Activated CD4-positive, alpha-beta T cell treated with anti-CD3 and anti-CD28 coated beads, Interleukin-2, amount 10 ng/mL, durations not matched to agents 24 days and 14 days (primary cell): ENCODE data around the gene DDIT4. TPM values are rescaled to one million over a fixed set of nuclear protein-coding genes. Genes with fewer than 3 reads are reported as not detected.
"Not testable (repeated sequence)": the region's sequence is repeated elsewhere in the genome, so short reads cannot be mapped to it uniquely, and the experiment has no call there.

Source experiments
- DNase-seq: peaks from one replicate; pipeline ENCODE4 v3.0.0; 2022
- H3K27ac Mint-ChIP-seq: one replicate; pipeline ENCODE4 v1.8.0; 2022; ENCODE audit warnings: mild to moderate bottlenecking, mixed read lengths
- H3K27me3 Mint-ChIP-seq: one replicate; pipeline ENCODE4 v1.8.0; 2022; ENCODE audit warnings: mixed read lengths
- H3K36me3 Mint-ChIP-seq: one replicate; pipeline ENCODE4 v1.8.0; 2022; ENCODE audit warnings: low read depth, mild to moderate bottlenecking, mixed read lengths
- H3K4me1 Mint-ChIP-seq: one replicate; pipeline ENCODE4 v1.8.0; 2021; ENCODE audit warnings: mixed read lengths
- H3K4me3 Mint-ChIP-seq: one replicate; pipeline ENCODE4 v1.8.0; 2022; ENCODE audit warnings: mild to moderate bottlenecking, moderate library complexity, mixed read lengths
- H3K9me3 Mint-ChIP-seq: one replicate; pipeline ENCODE4 v1.8.0; 2021; ENCODE audit warnings: mixed read lengths
- intact Hi-C: fragments of 100-400 bp; cut with micrococcal nuclease; formaldehyde crosslinking; loops from one replicate; pipeline ENCODE4 v1.15.1; 2023
- total RNA-seq: library from RNA; stranded (reverse); gene quantifications from 2 replicates; pipeline ENCODE4 v1.2.3, GENCODE V29; 2022

The DDIT4 gene
- total RNA-seq, 1 donor from 2014 or later = 271 TPM

DNA sequence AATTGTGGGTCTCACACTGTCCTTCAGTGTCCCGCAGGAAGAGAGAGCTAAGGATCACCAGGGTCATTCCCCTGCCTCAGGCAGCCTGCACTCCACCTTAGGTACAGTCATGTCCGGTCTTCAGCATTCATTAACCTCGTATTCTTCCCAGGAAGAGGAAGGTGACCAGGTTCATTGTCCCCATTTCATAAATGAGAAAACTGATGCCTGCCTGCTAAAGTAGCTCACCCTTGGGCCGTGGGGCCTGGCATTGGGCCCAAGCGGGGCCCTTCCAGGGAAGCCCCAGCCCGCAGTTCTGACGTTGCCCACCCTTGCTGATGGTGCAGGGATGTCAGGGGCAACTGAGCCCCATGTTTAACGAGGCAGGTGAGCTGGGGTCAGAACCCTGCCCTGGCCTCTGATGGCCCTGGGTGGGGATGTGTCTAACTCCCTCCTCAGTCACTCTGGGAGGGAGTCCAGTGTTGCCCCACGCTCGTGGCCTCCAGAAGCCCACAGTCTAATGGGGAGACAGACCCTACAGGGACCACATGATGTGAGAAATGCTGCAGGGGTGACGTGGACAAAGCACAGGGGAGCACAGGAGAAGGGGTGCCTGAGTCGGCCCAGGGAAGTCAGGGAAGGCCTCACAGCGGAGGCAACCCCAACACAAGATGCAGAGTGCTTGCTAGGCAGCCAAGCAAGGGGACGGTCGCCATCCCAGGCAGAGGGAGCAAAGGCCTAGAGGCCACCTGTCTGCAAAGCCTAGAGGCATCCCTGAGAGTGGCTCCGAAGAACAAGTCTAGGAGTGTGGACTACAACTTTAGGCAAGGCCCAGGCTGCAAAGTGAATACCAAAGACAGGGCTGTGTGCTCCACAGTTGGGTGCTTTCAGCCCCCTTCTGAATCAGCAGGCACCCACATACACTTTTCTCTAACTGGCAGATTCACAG, 25.1 kb downstream of the DDIT4 start:
- Mint-ChIP-seq H3K4me3 (peak overlapping the region; percentile 88), H3K27me3 (peaks cover 2% of the 10 kb centered on the region), H3K9me3 (peaks cover 4% of the 10 kb centered on the region), H3K4me1 (peaks cover 53% of the 10 kb centered on the region), H3K36me3 (peaks cover 6% of the 10 kb centered on the region), H3K27ac (peak overlapping the region; percentile 100)
- peak; percentile 66 for DNase-seq
- intact Hi-C loops = loop anchor here (5.0 kb wide), 1 partner anchor 367 kb away; no protein-coding TSS in a partner anchor

DNA sequence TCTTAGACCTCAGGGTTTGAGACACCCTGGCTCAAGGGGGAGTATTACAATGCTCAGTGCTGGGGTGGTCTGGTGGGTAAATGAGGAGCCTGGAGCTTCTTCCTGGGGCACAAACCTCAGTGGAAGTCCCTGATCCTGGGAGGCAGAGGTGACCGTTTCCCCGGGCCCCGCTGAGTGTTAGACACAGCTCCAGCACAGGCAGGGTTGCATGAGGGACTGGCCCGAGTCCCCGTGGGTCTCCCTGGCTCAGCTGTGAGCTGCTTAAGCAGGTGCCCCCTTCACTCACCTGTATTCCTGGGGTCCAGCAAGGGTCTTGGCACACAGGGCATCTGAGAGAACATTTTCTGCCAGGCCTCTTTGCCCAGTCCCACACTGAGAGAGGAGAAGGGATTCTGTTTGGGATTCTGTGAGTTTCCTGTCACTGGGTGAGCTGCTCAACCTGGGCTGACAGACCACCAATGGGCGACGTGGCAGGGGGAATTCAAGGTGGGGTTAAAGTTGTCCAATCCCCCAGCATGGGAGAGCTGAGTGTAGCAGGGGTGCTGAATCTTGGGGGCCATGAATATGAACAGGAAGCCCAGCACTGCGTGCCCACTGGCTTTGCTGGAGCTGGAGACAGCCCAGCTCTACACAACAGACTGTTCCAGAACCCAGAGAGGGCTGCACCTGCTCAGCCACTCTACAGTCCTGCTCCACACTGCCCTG, 29.9 kb downstream of the DDIT4 start:
- intact Hi-C loops = no loop called here
- peak; percentile 61 for DNase-seq
- H3K36me3 Mint-ChIP-seq = no peaks in the 10 kb centered on the region
- H3K27me3 Mint-ChIP-seq = no peaks in the 10 kb centered on the region
- H3K4me3 Mint-ChIP-seq = no peak overlapping the region
- H3K27ac Mint-ChIP-seq = peak overlapping the region; percentile 81
- peaks cover 45% of the 10 kb centered on the region for H3K4me1 Mint-ChIP-seq
- H3K9me3 Mint-ChIP-seq = no peaks in the 10 kb centered on the region

DNA sequence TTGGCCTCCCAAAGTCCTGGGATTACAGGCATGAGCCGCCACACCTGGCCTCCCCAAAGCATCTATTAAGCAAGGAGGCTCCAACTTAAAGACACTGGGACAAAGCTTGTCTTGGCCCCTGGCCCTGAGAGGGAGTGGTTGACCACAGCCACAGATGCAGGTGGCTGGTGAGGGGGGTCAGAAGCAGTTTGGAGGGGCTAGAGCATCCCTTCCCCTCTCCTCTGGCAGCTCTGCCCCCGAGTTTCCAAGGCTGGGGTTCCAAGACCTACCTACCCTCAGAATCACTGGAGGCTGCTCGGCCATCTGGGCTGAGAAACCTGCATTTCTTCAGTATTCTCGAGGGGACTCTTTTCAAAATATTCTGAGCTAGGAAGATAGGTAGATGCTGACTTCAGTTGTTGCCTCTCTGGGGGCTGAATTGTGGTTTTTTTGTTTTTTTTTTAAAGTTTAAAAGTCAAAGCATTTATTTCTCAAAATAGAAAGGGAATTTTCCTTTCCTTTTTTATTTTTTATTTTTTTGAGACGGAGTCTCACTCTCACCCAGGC, 32.6 kb downstream of the DDIT4 start:
- Mint-ChIP-seq H3K4me3 (no peak overlapping the region), H3K36me3 (no peaks in the 10 kb centered on the region), H3K27ac (peak overlapping the region; percentile 89), H3K4me1 (peaks cover 54% of the 10 kb centered on the region), H3K9me3 (no peaks in the 10 kb centered on the region), H3K27me3 (no peaks in the 10 kb centered on the region)
- peak; percentile 57 for DNase-seq
- intact Hi-C loops = no loop called here

DNA sequence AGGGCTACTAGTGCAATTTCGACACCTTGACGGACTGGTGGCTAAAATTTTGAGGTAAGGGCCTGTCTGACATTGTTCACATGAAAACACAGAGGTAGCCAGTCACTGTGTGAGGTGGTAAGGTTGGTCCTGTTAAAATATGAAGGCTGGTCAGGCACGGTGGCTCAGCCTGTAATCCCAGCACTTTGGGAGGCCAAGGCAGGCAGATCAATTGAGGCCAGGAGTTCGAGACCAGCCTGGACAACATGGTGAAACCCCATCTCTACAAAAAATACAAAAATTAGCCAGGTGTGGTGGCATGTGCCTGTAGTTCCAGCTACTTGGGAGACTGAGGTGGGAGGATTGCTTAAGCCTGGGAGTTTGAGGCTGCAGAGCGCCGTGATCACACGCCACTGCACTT, 34.0 kb downstream of the DDIT4 start:
- H3K36me3 Mint-ChIP-seq, DNase-seq, H3K4me3 Mint-ChIP-seq, intact Hi-C loops, H3K9me3 Mint-ChIP-seq, H3K27me3 Mint-ChIP-seq: not testable (repeated sequence)
- Mint-ChIP-seq H3K4me1 (peaks cover 54% of the 10 kb centered on the region), H3K27ac (peak overlapping the region; percentile 87)

DNA sequence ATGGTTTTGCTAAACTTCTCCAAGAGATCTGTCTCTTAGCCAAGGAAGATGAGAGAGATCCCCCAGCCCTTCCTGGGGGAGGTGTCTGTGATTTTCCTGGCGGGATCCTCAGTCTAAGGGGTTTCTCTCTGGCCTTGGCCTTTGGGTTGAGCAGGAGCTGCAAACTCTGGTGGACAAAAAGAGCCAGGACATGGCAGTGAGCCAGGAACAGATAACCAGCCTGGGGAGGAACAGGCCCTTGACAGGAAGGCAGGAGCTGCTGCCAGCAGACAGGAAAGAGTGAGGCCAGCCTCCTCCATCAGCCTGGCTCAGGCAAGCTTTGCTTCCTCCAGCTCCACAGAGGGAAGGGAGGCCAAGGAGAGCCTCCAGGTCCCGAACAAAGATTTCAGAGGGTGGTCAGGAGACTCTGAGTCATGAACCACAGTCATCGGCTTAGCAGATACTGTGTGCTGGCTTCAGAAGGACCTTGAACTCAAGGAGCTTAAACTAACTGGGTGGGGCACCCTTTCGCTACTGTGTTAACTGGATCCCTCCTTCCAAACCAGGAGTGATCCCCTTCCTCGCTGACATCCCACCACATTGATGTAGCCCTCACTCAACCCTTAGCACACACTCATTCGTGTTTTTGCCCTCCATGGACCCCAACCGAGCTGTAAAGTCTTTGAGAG, 34.7 kb downstream of the DDIT4 start:
- Mint-ChIP-seq H3K4me1 (peaks cover 55% of the 10 kb centered on the region), H3K27ac (peak overlapping the region; percentile 87), H3K27me3 (no peaks in the 10 kb centered on the region), H3K9me3 (no peaks in the 10 kb centered on the region), H3K4me3 (no peak overlapping the region), H3K36me3 (no peaks in the 10 kb centered on the region)
- peak; percentile 76 for DNase-seq
- intact Hi-C loops = no loop called here

DNA sequence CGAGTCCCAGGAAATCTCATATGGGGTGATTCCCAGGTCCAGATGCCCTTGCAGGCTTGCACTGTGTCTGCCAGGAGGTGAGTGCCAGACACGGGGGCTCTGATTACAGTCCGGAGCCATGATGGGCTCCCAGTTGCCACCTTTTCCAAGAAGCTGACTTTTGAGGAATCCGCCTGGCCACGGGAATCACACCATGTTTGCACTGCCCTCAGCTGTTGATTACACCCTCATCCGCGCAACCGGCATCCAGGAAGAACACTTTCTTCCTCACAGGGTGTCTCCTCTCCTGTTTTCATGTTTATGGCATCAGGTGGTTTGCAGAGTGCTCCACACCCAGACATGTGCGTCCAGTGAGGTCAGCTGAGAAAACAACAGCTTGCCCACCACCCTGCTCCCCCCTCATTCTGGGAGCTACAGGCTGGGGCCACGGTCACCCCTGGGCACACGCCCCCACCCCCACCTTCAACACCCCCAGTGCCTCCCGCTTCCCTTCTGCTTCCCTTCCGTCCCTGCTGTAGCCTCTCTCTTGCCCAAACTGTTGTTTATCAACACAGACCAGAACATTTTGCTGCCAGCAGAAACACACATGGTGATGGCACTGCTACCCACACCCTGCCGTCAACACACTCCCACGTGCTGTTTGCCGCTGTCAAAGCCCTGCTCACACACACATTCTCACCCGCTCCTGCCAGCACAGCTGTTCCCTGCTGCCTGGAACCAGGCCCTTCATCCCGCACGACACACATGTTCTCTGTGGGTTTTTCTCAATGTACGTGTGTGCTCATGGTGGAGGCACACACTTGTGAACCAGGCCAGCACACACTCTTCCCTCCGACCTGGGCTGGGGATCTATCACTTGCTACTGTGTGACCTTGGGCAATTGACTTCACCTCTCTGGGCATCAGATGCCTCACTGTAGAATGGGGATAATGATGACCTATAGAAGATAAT, 35.8 kb downstream of the DDIT4 start:
- H3K9me3 Mint-ChIP-seq = no peaks in the 10 kb centered on the region
- H3K4me3 Mint-ChIP-seq = no peak overlapping the region
- H3K27ac Mint-ChIP-seq = peak overlapping the region; percentile 87
- intact Hi-C loops = no loop called here
- no peaks in the 10 kb centered on the region for H3K36me3 Mint-ChIP-seq
- H3K27me3 Mint-ChIP-seq = no peaks in the 10 kb centered on the region
- peaks cover 48% of the 10 kb centered on the region for H3K4me1 Mint-ChIP-seq
- no peak for DNase-seq

DNA sequence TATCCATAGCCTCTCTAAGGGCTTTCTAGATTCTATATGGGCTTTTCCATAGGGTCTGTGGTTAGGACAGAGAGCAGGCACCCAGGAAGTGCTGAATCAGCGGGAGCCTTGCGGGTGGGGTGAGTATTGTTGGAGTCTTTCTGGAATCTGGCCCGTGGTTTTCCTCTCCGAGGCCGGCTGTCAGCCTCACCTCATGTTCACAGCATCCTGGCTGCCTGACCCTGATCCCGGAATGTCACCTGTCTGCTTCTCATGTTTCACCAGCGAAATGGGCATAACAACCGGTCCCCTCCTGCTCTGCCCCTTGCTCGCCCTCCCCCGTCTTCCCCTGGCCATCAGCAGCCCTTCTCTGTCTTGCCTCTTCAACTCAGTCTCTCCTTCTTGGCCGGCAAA, 36.5 kb downstream of the DDIT4 start:
- Mint-ChIP-seq H3K4me1 (peaks cover 46% of the 10 kb centered on the region), H3K27ac (peak overlapping the region; percentile 62)
- intact Hi-C loops = no loop called here

DNA sequence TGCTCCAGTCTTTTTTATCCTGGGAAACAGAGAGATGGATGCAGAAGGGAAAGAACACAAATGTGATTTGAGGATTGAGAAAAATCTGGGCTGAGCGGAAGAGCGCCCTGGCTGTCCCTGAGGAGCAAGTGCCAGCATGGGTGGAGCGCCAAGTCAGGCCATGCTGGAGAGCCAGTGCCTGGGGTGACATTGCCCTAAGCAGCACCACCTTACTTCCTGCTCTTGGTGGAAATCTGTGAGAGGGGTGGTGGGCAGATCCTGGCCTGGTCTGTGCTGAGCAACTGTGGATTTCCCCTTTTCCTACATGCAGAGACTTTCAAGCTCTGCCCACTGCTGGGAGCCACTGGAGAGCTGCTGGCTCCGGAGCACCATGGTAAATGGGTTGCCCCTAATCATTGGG, 36.9 kb downstream of the DDIT4 start:
- Mint-ChIP-seq H3K9me3 (no peaks in the 10 kb centered on the region), H3K4me3 (no peak overlapping the region), H3K27me3 (no peaks in the 10 kb centered on the region), H3K36me3 (no peaks in the 10 kb centered on the region), H3K4me1 (peaks cover 45% of the 10 kb centered on the region), H3K27ac (peak overlapping the region; percentile 62)
- DNase-seq = no peak
- intact Hi-C loops = no loop called here

More for the DNA sequence above, 36.5 kb downstream of the DDIT4 start:
- Mint-ChIP-seq H3K27me3 (no peaks in the 10 kb centered on the region), H3K9me3 (no peaks in the 10 kb centered on the region), H3K4me3 (no peak overlapping the region), H3K36me3 (no peaks in the 10 kb centered on the region)
- DNase-seq = no peak

DNA sequence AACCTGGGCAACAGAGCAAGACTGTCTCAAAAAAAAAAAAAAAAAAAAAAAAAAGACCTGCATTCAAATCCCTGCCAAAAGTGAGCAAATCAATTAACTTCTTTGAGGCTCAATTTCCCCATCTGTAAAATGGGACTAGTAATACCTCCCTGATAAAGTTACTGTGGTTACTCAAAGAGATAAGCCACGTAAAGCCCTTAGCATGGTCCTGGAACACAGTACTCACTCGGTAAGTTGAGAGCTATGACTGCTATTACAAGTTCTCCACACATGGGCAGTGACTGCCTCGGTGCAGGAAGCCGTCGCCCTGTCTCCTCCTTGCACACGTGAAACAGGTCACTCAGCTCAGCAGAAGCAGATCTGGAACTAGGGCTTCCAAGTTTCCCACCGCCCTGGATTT, 37.9 kb downstream of the DDIT4 start:
- DNase-seq = no peak
- no peaks in the 10 kb centered on the region for H3K27me3 Mint-ChIP-seq
- H3K9me3 Mint-ChIP-seq = no peaks in the 10 kb centered on the region
- H3K27ac Mint-ChIP-seq = peak overlapping the region; percentile 51
- H3K4me3 Mint-ChIP-seq = no peak overlapping the region
- intact Hi-C loops = no loop called here
- no peaks in the 10 kb centered on the region for H3K36me3 Mint-ChIP-seq
- H3K4me1 Mint-ChIP-seq = peaks cover 48% of the 10 kb centered on the region

DNA sequence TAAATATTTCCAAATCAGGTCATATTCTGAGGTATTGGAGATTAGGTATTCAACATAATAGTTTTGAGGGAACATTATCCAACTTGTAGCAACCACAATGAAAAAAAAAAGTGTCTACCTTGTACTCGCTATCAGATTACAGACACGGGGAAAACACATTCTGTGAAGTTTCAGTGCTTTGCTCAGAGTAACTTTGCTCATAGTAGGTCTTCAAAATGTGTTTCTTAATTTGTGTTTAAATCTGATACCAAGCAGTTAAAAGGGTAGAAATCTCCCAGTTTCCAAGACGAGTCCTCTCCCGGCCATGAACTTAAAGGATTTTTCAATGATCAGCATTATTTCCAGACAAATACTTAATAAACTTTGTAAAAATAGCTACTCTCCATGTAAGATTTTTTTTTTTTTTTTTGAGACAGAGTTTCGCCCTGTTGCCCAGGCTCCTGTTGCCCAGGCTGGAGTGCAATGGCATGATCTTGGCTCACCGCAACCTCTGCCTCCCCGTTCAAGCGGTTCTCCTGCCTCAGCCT, 39.2 kb downstream of the DDIT4 start:
- Mint-ChIP-seq H3K9me3 (no peaks in the 10 kb centered on the region), H3K27ac (peak overlapping the region; percentile 25), H3K4me3 (no peak overlapping the region), H3K36me3 (no peaks in the 10 kb centered on the region), H3K4me1 (peaks cover 50% of the 10 kb centered on the region), H3K27me3 (no peaks in the 10 kb centered on the region)
- intact Hi-C loops = no loop called here
- no peak for DNase-seq

DNA sequence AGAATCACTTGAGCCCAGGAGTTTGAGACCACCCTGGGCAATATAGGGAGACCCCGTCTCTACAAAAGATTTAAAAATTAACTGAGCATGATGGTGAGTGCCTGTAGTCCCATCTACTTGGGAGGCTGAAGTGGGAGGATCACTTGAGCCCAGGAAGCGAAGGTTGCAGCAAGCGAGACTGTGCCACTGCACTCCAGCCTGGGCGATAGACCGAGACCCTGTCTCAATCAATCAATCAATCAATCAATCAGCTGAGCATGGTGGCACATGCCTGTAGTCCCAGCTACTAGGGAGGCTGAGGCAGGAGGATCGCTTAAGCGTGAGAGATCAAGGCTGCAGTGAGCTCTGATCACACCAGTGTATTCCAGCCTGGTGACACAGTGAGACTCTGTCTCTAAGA, 40.5 kb downstream of the DDIT4 start:
- intact Hi-C loops = no loop called here
- H3K4me3 Mint-ChIP-seq = no peak overlapping the region
- no peaks in the 10 kb centered on the region for H3K36me3 Mint-ChIP-seq
- DNase-seq = no peak
- peak overlapping the region; percentile 41 for H3K27ac Mint-ChIP-seq
- peaks cover 50% of the 10 kb centered on the region for H3K4me1 Mint-ChIP-seq
- H3K27me3 Mint-ChIP-seq = no peaks in the 10 kb centered on the region
- H3K9me3 Mint-ChIP-seq = no peaks in the 10 kb centered on the region

DNA sequence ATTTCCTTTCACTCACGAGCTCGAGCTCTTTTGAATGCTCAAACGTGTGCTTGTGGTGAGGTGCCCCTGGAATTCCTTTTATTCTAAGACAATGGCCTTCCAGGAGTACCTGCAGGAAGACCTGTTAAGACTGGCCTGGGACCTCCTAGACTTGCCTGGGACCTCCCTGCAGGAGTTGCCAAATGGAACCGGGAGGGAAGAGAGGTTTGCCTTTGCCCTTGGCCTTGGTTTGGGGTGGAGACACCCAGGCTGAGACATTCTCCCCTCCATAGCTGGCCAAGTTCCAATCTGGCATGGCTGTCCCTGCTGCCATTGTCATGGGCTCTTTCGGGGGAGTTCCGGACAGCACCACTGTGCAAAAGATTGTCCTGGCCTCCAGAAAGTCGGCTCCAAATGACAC, 41.3 kb downstream of the DDIT4 start:
- H3K4me3 Mint-ChIP-seq = no peak overlapping the region
- H3K36me3 Mint-ChIP-seq = no peaks in the 10 kb centered on the region
- H3K4me1 Mint-ChIP-seq = peaks cover 45% of the 10 kb centered on the region
- DNase-seq = no peak
- no peaks in the 10 kb centered on the region for H3K27me3 Mint-ChIP-seq
- H3K27ac Mint-ChIP-seq = no peak overlapping the region
- H3K9me3 Mint-ChIP-seq = no peaks in the 10 kb centered on the region
- intact Hi-C loops = no loop called here
